Measurements from ENCODE around the gene FILIP1L. TPM values are rescaled to one million over a fixed set of nuclear protein-coding genes. Genes with fewer than 3 reads are reported as not detected.

The FILIP1L gene
- total and polyA plus RNA-seq, 2 of the 13 experiments (the other 11 are each of a cell fraction or from before 2014, with no cell fraction given), result 8.1 to 187 TPM

DNA sequence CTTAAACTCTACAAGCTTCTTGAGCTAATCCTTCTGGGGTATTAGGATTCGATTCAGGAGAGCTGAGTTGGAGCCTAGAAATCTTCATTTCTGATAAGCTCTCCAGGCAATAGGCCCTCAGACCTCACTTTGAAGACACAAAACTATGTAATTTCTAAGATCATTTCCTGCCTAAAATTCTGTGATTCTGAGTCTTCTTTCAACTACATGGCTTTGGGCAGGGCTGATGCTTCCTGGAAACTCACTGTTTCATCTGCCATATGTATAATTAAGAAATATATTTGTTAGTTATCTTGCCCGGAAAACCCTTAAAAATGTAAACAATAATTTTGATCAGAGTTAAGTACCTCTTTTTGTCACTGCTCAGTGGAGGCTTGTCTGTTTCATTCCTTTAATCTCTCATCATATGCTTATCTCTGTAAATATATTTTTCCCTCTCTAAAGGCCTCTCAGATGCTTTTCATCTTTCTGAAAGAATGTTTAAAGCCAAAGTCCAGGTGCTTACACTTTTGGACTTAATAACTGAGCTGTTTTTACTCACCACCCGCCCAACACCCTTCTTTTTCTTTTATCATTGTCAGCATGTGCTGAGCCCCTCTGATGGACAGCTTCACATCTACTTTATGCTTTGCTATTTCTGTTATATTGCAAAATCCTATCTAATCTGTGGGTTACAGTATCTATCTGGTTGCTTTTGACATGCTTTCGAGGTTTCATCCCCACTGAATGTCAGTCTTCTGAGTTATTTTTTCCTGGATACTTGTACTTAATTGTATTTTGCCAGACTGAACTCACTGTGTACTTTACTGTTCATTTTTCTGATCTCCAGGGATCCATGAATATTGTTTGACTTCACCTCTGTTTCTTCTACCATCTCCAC, 38.2 kb downstream of the FILIP1L start (continued):
- TF ChIP-seq, protein P1, sequence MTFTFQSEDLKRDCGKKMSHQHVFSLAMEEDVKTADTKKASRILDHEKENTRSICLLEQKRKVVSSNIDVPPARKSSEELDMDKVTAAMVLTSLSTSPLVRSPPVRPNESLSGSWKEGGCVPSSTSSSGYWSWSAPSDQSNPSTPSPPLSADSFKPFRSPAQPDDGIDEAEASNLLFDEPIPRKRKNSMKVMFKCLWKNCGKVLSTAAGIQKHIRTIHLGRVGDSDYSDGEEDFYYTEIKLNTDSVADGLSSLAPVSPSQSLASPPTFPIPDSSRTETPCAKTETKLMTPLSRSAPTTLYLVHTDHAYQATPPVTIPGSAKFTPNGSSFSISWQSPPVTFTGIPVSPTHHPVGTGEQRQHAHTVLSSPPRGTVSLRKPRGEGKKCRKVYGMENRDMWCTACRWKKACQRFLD (CRISPR knock-in tag; IDR thresholded peaks at IDR 0.05; ENCODE audit: borderline replicate concordance), result no peak
- TF ChIP-seq ATF1 (CRISPR knock-in tag; IDR thresholded peaks at IDR 0.05) (peak; percentile 48; the same call in 1 of the 2 replicates), IKZF1 (IDR thresholded peaks at IDR 0.05) (no peak), SIN3B (IDR thresholded peaks at IDR 0.05; ENCODE audit: low read length) (no peak), DNMT3B (CRISPR knock-in tag; conservative IDR thresholded peaks at IDR 0.05) (no peak), SAFB2 (CRISPR knock-in tag; IDR thresholded peaks at IDR 0.05; ENCODE audit: borderline replicate concordance, low read depth) (no peak), TRIM24 (CRISPR knock-in tag; IDR thresholded peaks at IDR 0.05) (no peak), ZC3H4 (CRISPR knock-in tag; IDR thresholded peaks at IDR 0.05; ENCODE audit: borderline replicate concordance) (no peak)
- TF ChIP-seq, protein P2, sequence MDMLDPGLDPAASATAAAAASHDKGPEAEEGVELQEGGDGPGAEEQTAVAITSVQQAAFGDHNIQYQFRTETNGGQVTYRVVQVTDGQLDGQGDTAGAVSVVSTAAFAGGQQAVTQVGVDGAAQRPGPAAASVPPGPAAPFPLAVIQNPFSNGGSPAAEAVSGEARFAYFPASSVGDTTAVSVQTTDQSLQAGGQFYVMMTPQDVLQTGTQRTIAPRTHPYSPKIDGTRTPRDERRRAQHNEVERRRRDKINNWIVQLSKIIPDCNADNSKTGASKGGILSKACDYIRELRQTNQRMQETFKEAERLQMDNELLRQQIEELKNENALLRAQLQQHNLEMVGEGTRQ (IDR thresholded peaks at IDR 0.05; ENCODE audit: low read depth, low read length), result no peak
- TF ChIP-seq, protein P2 (CRISPR knock-in tag; IDR thresholded peaks at IDR 0.05; ENCODE audit: borderline replicate concordance), result no peak
- TF ChIP-seq, protein P3, sequence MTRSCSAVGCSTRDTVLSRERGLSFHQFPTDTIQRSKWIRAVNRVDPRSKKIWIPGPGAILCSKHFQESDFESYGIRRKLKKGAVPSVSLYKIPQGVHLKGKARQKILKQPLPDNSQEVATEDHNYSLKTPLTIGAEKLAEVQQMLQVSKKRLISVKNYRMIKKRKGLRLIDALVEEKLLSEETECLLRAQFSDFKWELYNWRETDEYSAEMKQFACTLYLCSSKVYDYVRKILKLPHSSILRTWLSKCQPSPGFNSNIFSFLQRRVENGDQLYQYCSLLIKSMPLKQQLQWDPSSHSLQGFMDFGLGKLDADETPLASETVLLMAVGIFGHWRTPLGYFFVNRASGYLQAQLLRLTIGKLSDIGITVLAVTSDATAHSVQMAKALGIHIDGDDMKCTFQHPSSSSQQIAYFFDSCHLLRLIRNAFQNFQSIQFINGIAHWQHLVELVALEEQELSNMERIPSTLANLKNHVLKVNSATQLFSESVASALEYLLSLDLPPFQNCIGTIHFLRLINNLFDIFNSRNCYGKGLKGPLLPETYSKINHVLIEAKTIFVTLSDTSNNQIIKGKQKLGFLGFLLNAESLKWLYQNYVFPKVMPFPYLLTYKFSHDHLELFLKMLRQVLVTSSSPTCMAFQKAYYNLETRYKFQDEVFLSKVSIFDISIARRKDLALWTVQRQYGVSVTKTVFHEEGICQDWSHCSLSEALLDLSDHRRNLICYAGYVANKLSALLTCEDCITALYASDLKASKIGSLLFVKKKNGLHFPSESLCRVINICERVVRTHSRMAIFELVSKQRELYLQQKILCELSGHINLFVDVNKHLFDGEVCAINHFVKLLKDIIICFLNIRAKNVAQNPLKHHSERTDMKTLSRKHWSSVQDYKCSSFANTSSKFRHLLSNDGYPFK (CRISPR knock-in tag; IDR thresholded peaks at IDR 0.05; ENCODE audit: borderline replicate concordance), result no peak
- TF ChIP-seq, protein P4, sequence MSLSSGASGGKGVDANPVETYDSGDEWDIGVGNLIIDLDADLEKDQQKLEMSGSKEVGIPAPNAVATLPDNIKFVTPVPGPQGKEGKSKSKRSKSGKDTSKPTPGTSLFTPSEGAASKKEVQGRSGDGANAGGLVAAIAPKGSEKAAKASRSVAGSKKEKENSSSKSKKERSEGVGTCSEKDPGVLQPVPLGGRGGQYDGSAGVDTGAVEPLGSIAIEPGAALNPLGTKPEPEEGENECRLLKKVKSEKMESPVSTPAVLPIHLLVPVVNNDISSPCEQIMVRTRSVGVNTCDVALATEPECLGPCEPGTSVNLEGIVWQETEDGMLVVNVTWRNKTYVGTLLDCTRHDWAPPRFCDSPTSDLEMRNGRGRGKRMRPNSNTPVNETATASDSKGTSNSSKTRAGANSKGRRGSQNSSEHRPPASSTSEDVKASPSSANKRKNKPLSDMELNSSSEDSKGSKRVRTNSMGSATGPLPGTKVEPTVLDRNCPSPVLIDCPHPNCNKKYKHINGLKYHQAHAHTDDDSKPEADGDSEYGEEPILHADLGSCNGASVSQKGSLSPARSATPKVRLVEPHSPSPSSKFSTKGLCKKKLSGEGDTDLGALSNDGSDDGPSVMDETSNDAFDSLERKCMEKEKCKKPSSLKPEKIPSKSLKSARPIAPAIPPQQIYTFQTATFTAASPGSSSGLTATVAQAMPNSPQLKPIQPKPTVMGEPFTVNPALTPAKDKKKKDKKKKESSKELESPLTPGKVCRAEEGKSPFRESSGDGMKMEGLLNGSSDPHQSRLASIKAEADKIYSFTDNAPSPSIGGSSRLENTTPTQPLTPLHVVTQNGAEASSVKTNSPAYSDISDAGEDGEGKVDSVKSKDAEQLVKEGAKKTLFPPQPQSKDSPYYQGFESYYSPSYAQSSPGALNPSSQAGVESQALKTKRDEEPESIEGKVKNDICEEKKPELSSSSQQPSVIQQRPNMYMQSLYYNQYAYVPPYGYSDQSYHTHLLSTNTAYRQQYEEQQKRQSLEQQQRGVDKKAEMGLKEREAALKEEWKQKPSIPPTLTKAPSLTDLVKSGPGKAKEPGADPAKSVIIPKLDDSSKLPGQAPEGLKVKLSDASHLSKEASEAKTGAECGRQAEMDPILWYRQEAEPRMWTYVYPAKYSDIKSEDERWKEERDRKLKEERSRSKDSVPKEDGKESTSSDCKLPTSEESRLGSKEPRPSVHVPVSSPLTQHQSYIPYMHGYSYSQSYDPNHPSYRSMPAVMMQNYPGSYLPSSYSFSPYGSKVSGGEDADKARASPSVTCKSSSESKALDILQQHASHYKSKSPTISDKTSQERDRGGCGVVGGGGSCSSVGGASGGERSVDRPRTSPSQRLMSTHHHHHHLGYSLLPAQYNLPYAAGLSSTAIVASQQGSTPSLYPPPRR (CRISPR knock-in tag; IDR thresholded peaks at IDR 0.05; ENCODE audit: borderline replicate concordance), result peak; percentile 93
- TF ChIP-seq, protein P5, sequence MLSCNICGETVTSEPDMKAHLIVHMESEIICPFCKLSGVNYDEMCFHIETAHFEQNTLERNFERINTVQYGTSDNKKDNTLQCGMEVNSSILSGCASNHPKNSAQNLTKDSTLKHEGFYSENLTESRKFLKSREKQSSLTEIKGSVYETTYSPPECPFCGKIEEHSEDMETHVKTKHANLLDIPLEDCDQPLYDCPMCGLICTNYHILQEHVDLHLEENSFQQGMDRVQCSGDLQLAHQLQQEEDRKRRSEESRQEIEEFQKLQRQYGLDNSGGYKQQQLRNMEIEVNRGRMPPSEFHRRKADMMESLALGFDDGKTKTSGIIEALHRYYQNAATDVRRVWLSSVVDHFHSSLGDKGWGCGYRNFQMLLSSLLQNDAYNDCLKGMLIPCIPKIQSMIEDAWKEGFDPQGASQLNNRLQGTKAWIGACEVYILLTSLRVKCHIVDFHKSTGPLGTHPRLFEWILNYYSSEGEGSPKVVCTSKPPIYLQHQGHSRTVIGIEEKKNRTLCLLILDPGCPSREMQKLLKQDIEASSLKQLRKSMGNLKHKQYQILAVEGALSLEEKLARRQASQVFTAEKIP (CRISPR knock-in tag; IDR thresholded peaks at IDR 0.05; ENCODE audit: borderline replicate concordance), result no peak

All from HepG2 (cell line).